Measurements from ENCODE around the gene CHAT. TPM values are rescaled to one million over a fixed set of nuclear protein-coding genes. Genes with fewer than 3 reads are reported as not detected.

CHAT gene
- total RNA-seq, 1 experiment from 2014 or later = not detected

DNA sequence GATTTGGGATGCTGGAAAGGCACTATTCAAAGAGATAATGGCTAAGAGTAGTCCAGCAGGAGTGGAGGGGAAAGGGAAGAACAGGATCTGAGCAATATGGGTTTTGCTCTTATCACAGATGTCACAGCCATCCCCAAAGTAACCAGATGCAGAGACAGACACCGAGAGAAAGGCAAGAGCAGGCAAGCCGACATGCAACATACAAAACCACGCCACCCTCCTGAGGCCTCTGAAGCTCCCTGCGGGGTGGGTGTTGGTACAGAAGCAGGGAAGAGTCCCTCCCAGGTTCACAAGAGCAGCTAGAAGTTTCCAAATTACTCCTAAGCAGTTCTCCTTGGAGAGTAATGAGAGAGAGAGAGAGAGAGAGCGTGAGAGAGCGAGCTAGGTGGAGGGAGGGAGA, 54.8 kb downstream of the CHAT start:
- H3K36me3 Mint-ChIP-seq (ENCODE audit: insufficient read depth in 1 of 3, low read depth in 3 of 3) = no peaks in the 10 kb centered on the region
- H3T11ph ChIP-seq (ENCODE audit: low read length) = no peak overlapping the region
- H3K18ac ChIP-seq (ENCODE audit: insufficient read length, low read depth, low read length) = no peak overlapping the region
- no peak overlapping the region for H2BK120ac ChIP-seq (ENCODE audit: low read depth, low read length, poor library complexity, severe bottlenecking)
- H3K9ac ChIP-seq (ENCODE audit: extremely low read depth, insufficient read length, low read length) = no peak overlapping the region
- no peak overlapping the region for H4K91ac ChIP-seq (ENCODE audit: insufficient read length, low read depth, low read length)
- no peak overlapping the region for H4K8ac ChIP-seq (replicated peaks; ENCODE audit: insufficient read length, low read depth, low read length)
- H2BK12ac ChIP-seq (ENCODE audit: insufficient read length, low read depth, low read length) = no peak overlapping the region
- no peaks in the 10 kb centered on the region for H3K9me3 ChIP-seq (ENCODE audit: control insufficient read depth, low read depth, low read length)
- H3K79me2 ChIP-seq (ENCODE audit: insufficient read depth, low read length) = no peaks in the 10 kb centered on the region
- no peak overlapping the region for H3K4me2 ChIP-seq (ENCODE audit: insufficient read depth, insufficient read length, low read length)
- H4K5ac ChIP-seq (ENCODE audit: insufficient read length, low read depth, low read length) = no peak overlapping the region
- no peaks in the 10 kb centered on the region for H4K20me1 ChIP-seq (ENCODE audit: control insufficient read depth, insufficient read depth, insufficient read length)
- H2AK5ac ChIP-seq (ENCODE audit: insufficient read length, low read length) = no peak overlapping the region
- H3K4me1 Mint-ChIP-seq = peaks cover 0 to 4% of the 10 kb centered on the region in 2 experiments; a peak in 1 of 4 replicates
- no peak overlapping the region for H2BK20ac ChIP-seq (ENCODE audit: low read depth, low read length, poor library complexity, severe bottlenecking)
- H3K27me3 Mint-ChIP-seq (ENCODE audit: low read depth) = peaks cover 91% of the 10 kb centered on the region
- H3K4me3 Mint-ChIP-seq = no peak overlapping the region
- H3K27me3 ChIP-seq (ENCODE audit: insufficient read depth, low read length) = peaks cover 3% of the 10 kb centered on the region; the same call in 1 of the 2 replicates
- DNase-seq = no peak
- no peaks in the 10 kb centered on the region for H3K79me1 ChIP-seq (ENCODE audit: insufficient read depth, low read depth, low read length, poor library complexity, severe bottlenecking)
- no peaks in the 10 kb centered on the region for H3K9me3 Mint-ChIP-seq
- no peak overlapping the region for H2BK15ac ChIP-seq (ENCODE audit: low read depth, low read length)
- no peak overlapping the region for H2BK5ac ChIP-seq (ENCODE audit: insufficient read length, low read length)
- no peak overlapping the region for H3K27ac Mint-ChIP-seq
- TF ChIP-seq, protein P1, sequence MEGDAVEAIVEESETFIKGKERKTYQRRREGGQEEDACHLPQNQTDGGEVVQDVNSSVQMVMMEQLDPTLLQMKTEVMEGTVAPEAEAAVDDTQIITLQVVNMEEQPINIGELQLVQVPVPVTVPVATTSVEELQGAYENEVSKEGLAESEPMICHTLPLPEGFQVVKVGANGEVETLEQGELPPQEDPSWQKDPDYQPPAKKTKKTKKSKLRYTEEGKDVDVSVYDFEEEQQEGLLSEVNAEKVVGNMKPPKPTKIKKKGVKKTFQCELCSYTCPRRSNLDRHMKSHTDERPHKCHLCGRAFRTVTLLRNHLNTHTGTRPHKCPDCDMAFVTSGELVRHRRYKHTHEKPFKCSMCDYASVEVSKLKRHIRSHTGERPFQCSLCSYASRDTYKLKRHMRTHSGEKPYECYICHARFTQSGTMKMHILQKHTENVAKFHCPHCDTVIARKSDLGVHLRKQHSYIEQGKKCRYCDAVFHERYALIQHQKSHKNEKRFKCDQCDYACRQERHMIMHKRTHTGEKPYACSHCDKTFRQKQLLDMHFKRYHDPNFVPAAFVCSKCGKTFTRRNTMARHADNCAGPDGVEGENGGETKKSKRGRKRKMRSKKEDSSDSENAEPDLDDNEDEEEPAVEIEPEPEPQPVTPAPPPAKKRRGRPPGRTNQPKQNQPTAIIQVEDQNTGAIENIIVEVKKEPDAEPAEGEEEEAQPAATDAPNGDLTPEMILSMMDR (conservative IDR thresholded peaks at IDR 0.05) = no peak
- no peak overlapping the region for H3K4ac ChIP-seq (ENCODE audit: low read depth, low read length)
- H3K27ac ChIP-seq (ENCODE audit: insufficient read length, low read depth, low read length) = no peak overlapping the region
- H3K23ac ChIP-seq (ENCODE audit: insufficient read length, low read depth, low read length) = no peak overlapping the region
- no peak overlapping the region for H3K56ac ChIP-seq (ENCODE audit: insufficient read length, low read depth, low read length)
- no CpG with 5 or more reads among the region's 6 CpGs for WGBS (ENCODE audit: extremely low coverage, insufficient read length, low lambda C conversion rate)
- no peaks in the 10 kb centered on the region for H3K23me2 ChIP-seq (ENCODE audit: insufficient read length, low read depth, low read length, poor library complexity, severe bottlenecking)
- no peak overlapping the region for H3K14ac ChIP-seq (ENCODE audit: insufficient read depth, low read length)
- H3K4me1 ChIP-seq (ENCODE audit: insufficient read depth, low read length) = no peaks in the 10 kb centered on the region
- H2AFZ ChIP-seq (ENCODE audit: low read length) = no peak overlapping the region
